ENCODE measurements around the gene AUNIP.

The AUNIP gene

DNA sequence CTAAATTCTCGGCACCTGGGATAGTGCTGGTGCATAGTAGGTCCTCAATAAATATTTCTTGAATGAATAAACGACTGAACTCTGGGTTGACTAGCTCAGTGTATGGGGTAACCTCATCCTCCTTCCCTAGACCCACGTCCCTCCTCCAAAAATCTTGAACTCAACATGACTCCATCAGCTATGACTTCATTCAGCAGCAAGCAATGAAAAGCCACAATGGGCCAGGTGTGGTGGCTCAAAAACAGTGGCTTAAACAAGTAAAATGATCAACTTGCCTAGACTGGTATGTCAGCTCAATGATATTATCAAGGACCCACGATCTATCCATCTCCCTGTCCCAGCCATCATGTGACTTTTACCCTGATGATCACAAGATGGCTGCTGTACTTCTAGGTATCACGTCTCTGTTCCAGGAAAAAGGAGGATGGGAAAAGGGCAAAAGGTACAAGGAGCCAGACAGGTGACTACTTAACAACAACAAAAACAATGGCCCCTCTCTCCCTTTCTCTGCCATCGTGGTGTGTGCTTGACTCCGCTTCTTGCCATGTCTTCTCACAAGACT is 29.2 kb upstream of the AUNIP start:
- DNase-seq: no peak

DNA sequence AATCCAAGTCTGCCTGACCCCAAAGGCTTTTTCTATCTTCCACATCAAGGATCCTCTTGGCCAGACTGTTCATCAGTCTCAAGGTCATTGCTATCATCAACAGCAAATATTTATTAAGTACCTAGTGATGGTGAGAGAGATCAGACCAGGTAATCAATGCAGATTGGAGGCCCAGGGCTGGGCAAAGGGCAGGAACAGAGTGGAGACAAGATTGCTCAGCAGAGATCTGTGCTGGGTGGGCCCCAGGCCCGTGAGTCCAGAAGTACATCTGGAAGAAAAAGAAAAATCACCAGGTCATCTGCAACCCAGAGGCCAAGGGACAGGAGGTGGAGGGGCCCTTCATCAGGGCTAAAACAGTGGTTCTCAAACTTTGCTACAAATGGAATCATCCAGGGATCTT is 26.3 kb upstream of the AUNIP start:
- no peak for DNase-seq

DNA sequence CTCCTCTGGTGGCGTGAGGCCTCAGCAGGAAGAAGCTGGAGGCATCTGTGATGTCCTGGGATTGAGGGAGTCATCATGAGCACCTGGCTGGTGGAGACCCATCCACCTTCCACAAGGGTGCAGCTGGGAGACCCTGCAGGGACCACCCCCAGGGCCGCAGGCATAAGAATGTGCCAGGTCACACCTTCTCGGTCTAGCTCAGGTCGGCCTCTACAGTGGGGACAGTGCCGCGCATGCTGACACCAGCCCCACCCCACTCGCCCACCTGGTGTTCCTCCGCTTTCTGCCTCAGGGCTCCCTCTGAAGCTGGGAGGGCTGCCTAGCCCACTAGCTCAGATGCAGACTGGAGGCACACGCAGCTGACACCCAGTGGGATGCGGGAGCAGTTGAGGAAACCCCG is 22.0 kb upstream of the AUNIP start:
- no peak for DNase-seq

DNA sequence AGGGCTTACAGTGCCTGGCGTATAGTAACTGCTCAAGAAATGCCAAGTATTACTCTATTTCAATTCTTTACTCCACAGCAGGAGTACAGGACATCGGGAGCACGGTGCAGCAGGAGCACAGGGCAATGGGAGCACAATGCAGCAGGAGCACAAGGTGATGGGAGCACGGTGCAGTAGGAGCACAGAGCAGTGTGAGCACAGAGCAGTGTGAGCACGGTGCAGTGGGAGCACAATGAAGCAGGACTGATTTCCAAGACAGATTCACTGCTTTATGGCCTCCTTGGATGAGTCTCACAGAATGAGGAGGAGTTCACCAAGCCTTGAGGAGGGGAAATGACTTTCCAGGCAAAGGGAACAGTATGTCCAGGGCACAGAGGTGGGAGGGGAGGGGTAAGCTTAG is 21.3 kb upstream of the AUNIP start:
- DNase-seq: no peak

DNA sequence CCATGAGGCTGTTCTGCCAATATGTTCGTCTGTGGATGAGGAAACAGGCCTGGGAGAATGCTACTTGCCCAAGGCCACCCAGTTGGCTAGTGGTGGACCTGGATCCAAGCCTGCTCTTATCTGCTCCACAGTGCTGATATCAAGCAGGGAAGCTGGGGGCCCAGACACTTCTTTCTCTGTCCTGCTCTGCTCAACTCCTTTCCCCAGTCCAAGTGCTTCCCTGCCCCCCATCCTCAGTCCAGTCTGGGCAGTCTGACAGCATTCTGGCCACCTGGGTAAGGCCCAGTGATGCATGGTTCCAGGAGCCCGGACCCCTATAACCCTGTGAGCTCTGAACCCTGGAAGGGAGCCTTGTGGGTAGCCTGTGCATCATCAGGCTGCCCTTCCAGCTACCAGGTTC is 20.4 kb upstream of the AUNIP start:
- DNase-seq: no peak

DNA sequence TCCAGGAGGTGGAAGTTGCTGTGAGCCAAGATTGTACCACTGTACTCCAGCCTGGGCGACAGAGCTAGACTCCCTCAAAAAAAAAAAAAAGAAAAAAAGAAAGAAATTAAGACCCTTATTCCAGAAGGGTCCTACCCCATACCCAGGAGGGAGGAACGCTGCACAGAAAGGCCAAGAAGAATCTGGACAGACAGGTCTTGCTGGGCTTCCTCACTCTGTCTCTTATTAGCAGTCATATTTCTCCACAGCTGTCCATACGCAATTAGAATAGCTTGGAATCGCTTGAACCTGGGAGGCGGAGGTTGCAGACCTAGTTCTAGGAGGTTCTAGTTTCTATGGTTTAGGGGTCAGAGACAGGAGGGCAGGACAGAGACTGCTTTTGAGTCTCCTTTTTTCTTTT is 19.4 kb upstream of the AUNIP start:
- no peak for DNase-seq

DNA sequence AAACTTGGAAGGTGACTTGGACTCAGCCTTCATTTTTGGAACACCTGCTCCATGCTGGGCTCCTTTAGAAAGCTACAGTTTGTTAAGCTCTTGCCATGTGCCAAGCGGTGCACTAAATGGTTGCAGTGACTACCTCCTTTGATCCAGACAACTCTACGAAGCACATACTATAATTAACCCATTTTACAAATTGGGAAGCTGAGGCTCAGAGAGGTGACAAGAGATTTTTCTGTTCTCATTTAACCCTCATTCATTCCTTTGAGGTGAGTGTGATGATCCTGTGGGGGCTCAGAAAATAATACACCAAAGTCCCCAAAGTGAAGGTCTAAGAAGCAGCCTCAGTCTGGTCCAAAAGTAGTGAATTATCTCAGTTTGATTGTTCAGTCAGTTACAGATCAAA is 17.9 kb upstream of the AUNIP start:
- DNase-seq: no peak

DNA sequence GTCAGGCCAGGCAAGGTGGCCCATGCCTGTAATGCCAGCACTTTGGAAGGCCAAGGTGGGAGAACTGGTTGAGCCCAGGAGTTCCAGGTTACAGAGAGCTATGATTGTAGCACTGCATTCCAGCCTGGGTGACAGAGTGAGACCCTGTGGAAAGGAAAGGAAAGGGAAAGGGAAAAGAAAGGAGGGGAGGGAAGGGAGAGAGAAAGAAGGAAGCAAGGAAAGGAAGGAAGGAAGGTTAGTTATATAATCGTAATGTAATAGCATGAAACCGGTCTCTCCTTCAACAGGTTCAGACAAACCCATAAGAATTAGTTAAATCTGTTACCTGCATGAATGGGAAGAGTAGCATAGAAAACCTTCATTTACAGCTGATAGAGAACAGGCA is 17.4 kb upstream of the AUNIP start:
- no peak for DNase-seq

DNA sequence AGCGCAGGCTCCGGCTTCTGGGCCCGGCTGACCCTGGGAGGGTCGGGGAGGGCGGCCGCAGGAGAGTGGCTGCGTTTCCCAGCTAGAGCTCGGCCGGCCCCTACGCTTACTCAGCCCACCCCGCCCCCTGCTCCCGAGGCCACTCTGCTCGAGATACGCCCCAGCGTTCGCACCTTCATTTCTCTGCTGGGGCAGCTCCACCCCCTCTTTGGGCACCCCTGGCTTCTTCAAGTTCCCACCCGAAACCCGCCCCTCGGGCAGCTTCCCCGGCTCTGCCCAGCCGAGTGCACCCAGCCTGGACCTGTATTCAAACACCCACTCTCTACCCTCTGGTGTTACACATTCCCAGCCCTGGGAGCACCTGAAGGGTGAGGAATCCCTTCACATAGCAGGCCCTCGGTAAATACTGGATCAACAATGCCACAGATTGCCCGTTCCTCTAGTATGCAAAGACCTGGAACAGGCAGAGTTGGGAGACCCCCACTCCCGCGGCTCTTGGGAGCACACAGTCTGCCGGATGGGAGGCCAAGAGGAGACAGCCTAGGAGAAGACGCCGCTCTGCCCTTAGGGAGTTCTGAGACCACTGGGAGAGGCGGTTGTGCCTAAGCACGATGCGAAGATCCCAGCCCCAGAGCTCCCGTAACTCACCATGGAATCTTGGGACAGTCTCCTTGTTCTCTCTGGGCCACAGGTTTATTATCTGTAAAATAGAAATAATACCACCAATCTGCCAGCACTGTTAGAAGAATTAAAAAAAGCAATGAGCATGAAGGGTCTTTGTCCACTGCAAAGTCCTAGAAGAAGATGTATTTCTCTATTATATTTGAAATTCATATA is 16.8 kb upstream of the AUNIP start:
- no peak for DNase-seq

DNA sequence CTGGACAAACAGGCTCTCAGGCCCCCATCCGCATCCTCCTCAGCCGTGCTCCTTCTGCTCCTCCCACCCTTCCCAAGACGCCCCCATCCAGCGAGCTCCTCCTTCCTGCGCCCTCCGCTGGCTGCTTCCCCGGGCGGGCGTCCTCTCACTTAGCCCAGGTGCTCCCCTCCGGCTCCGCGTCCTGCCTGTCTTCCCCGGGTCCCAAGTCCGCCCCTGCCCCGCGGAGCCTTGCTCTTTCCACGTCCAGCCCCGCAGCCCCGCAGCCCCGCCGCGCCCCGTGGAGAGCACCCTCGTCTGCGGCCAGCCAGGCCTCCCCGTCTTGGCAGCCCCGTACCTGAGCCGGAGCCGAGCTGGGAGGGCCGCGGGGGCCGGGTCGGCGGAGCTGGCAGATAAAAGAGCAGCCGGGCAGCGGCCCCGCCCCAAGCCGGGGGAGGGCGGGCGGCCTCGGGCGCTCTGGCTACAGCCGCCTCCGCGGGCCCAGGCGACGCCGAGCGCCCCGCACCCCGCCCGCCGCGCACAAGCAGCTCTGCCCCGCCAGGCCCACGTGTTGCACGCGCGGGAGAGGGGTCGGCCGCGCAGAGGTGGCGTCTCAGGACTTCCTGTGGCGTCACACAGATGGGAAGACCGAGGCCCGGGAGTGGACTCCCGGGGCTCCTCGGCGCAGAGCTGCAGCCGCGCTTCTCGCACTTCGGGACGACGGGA is 16.0 kb upstream of the AUNIP start, which contains the start of gene PAQR7:
Gene PAQR7 (minus strand): TSS at position 555 of the 702 bp plus-strand sequence. CDS start 11,869 bp downstream, outside the sequence.
- peak; percentile 33 for DNase-seq

DNA sequence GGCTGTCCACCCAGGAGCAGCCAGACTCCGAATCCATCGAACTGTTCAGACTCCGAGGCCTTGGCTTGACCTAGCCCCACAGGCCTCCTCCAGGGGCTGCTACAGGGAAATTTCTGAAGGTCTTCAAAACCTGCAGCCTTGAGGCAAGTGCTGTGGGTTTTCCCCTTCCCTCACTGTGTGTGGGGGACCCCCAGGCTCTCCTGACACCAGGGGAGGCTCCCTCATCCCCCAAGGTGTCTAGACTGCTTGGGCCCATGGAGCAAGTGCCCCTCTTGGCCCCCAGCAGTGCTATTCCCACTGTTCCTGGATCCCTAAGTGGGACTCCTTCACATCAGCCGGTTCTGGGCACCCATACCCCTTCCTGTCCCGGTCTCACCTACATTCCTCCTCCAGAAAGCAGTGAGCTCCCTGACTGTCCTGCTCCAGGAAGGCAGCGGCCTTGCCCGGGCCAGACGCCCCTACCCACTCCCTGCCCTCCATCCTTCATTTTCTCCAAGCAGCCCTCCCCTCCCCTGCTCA is 15.4 kb upstream of the AUNIP start:
- DNase-seq: no peak

DNA sequence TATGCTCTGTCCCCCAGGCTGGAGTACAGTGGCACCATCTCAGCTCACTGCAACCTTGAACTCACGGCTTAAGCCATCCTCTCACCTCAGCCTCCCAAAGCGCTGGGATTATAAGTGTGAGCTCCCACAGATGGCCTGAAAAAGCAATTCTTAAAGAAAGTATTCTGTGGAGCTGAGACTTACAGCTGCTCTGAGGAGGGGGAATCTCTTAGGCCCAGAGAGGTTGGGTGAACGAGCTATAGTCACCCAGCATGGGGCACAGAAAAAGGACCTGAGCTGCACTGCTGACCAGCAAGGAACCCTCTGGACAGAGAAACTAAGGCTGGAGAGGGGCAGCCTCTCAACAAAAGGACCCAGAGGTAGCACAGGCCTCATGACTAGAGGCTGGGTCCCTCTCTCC is 15.0 kb upstream of the AUNIP start:
- DNase-seq: no peak

DNA sequence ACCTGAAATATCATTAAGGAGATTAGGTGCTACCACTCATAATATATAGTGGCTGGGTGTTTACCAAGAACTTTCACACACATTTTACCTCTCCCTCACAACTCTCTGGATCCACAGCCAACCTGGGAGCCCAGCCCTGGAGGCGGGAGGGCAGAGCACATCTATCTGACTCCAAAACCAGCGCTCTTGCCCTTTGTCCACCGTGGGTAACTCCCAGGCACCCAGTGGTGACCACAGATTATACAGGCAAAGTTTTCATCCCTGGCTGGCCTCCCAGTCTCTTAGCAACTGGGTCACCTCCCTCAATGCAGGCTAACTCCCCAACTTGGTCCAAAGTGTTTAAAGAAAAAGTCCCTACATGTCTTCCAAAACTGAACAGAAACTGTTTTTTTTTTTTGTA is 13.9 kb upstream of the AUNIP start:
- no peak for DNase-seq

DNA sequence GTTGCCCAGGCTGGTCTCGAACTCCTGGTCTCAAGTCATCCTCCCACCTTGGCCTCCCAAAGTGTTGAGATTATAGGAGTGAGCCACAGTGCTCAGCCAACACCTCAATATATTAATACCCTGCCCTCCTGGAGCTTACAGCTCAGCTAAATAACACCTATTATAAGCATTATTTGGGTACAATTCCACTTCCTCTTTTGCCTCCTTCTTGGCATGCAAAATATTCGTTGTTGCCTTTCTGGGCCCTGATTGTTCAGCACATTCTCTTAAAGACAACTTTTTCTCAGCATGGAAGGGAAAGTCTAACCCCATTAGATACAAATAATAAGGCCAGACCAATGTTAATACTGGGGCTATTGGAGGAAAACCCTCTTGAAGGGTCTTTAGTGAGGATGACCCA is 13.5 kb upstream of the AUNIP start:
- no peak for DNase-seq

DNA sequence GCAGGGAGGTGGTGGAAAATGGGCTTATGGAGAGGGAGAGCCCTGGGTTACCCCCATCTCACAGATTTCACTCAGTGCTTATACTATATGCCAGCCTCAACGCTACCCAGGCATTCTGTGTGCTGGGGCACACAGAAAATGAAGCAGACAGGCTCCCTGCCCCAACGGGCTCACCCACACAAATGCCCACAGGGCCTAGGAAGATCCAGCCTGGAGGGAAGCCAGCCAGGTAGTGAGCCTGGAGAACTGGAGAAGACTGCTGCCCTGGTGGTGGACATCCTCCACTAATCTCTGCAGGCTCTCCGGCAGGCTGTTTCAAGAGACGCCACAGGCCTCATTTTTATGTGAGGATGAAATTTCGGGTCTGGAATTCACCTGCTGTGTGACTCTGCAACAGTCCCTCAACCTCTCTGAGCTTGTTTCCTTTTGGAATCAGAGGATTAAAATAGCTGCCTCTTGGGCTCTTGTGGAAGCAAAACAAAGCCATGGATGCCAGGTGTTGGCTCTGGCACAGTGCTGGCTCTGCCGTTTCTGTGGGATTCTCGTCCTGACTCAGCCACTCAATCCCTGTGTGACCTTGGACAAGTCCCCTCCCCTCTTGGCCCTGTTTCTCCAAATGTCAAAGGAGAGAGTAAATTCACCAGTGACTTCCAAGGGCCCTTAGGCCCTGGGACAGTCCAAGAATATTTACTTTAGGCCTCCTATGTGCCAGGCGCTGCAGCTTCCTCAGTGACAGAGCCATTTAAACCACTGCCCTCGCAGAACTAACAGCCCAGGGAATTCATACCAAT is 12.6 kb upstream of the AUNIP start:
- no peak for DNase-seq

DNA sequence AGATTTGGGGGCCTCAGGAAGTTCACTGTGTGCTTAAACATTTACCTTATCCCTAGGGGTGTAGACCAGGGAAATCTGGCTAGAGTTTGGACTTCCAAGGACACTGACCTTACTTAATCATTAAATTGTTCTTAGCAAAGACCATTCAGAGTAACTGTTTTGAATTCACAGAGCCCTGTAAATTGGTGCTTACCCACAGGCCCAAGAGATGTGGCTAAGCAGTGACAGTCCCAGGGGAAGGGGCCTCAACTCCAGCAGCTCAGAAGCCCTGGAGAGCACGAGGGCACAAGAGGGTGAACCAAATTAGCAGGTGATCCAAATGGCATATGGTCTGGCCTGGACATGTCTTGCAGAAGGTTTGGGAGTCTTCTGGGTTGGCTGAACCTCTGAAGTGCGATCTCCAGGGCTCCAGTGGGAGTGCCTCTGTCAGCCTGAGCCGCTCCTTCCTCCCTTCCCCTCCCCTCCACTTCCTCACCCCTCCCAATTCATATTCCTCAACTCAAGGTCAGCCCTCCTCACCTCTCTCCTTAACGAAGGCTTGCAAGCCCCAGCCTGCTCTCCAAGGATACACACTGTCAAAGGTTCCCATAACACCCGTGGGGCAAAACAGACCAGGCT is 11.9 kb upstream of the AUNIP start:
- DNase-seq: no peak

DNA sequence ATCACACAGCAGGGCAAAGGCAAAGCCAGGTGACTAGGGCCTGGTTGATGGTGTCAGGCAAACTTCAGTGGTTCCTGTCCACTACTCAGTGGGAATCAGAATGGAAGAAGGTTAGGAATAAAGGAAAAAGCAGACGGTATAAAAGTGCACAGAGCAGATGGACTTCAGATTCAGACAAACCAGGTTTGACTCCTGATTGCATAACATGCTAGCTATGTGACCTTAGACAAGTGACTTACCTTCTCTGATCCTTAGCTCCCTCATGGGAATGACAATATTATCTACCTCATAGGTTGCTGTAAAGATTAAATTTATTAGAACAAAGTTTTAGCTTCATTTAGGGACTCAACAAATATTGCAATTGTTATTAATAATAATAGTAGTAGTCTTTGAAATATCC is 11.4 kb upstream of the AUNIP start:
- no peak for DNase-seq

DNA sequence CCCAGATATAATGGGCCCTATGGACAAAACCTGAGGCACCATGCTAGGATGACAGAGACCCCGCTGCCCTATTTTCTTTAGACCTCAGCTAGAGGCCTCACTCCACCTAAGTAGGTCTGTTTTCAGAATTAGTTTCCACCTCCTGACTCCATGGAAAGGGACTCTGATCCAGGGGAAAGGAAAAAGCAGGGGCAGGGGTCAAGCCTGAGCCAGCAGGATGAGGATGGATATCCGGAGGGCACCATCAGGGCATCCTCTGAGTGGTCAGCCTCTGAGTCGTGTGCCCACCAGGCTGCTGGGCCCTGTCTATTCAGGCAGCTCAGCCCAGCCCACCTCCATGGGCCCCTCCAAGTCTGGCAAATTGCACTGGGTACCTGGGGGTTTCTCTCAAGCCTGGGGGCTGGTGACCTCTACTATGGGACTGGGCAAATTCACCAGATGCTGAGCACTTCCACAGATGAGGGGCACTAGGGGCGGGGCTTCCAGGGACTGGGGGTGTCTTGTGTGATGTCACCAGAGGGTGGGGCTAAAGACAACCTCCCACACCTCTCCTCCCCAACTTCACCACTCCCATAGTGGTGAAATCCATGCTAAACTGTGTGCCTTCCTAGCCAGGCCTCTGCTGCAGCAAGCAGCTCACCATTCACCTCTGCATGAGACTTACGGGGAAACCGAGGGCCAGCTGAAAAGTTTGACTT is 10.8 kb upstream of the AUNIP start:
- no peak for DNase-seq

DNA sequence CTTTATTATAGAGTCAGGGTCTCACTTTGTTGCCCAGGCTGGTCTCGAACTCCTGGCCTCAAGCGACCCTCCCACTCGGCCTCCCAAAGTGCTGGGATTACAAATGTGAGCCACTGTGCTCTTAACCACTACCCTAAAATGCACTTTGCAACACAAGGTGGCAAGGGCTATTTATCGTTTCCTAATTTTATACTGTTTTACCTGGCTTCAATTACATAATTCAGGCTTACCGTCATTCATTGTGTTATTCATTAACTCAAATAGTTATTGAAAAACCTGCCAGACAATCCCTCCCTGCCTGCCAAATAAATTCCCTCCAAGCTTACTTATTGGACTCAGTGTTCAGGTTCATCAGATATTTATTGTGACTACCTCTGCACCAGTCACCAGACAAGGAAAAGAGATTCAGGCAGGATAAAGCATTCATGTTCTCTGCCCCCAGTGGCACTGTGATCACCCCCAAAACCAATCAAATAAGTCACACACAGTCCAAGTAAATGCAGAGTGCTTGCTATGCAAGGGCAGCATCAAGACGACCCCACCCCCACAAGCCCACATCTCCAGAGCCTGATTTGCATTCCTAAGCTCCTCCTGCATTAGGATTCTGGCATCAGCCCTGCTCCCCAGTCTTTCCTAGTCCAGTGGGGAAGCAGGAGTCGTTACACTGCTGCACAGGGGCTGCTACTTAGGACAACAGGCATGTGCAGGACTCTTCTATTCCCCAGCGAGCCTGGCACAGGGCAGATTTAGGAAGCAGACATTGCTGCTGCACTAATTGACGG is 8.1 kb upstream of the AUNIP start:
- no peak for DNase-seq

DNA sequence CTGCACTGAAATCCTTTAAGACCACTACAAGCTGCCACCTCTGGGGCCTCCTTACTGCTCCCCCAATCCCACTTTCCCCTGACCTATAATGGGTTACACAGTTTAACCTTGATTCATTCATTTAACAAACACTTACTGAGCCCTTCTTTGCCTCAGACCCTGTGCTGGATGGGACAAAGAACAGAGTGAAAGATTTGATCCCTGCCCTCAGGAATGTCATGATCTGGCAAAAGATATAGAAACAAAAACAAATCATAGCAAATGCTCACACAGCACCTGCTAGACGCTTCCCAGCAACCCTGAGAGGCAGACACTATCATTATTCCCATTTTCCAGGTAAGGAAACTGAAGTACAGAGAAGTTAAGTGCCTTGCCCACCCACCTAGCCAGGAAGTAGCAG is 7.0 kb upstream of the AUNIP start:
- DNase-seq: no peak

DNA sequence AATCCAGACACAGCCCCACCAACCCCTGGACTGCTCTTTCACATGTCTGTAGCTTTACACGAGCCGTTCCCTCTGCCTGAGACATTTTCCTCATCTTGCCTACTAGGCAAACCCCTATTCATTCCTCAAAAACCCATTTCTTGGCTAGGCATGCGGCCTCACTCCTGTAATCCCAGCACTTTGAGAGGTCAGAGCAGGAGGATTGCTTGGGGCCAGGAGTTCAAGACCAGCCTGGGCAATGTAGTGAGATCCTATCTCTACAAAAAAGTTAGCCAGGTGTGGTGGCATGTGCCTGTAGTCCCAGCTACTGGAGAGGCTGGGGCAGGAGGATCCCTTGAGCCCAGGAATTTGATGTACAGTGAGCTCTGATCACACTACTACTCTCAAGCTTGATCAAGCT is 5.2 kb upstream of the AUNIP start:
- DNase-seq: no peak
